ENCODE data around the gene PARVB.

Gene PARVB

DNA sequence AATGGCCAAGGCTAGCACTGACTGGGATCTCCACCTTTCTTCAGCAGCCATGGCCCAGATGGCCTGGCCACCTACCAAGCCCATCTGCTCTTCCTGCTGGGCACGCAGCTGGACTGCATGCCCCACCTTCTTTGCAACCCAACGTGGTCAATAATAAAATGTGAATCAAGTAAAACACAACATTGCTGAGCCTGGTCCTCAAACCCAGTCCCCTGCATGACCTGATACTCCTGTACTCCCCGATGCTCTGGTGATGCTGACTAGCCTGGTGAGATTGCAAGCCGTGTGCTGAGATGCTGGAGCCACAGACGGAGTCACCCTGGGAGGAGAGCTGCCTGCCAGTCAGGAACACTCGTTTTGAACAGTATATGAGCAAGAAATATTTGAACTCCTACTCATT, 190.7 kb downstream of the PARVB start:
- Histone ChIP-seq H4K91ac (ENCODE audit: low read depth, low read length, poor library complexity) (no peak overlapping the region), H3K14ac (ENCODE audit: low read length) (no peak overlapping the region), H3K9ac (ENCODE audit: low read depth, low read length, poor library complexity) (no peak overlapping the region), H3K18ac (ENCODE audit: low read length) (no peak overlapping the region), H3K27ac (replicated peaks; ENCODE audit: low read length) (no peak overlapping the region), H2BK15ac (ENCODE audit: low read length) (no peak overlapping the region), H2AK5ac (ENCODE audit: low read depth, low read length) (no peak overlapping the region), H2BK120ac (ENCODE audit: low read depth, low read length) (no peak overlapping the region), H3K9me3 (replicated peaks in 1 of 2; ENCODE audit: control insufficient read depth in 2 of 2, insufficient read depth in 1 of 2, low read depth in 1 of 2, low read length in 2 of 2) (peaks cover 0 to 4% of the 10 kb centered on the region in 2 donors), H3K36me3 (replicated peaks in 1 of 2; ENCODE audit: control insufficient read depth in 2 of 2, insufficient read depth in 2 of 2, low read length in 2 of 2) (no peaks in the 10 kb centered on the region), H2AFZ (ENCODE audit: low read length) (no peak overlapping the region), H3K79me1 (ENCODE audit: low read depth, low read length) (no peaks in the 10 kb centered on the region), H3K4me3 (ENCODE audit: low read length in 2 of 2) (no peak overlapping the region), H3K4me1 (ENCODE audit: control insufficient read depth in 2 of 2, insufficient read depth in 1 of 2, low read depth in 1 of 2, low read length in 2 of 2) (peaks cover 0 to 5% of the 10 kb centered on the region in 2 donors), H2BK5ac (ENCODE audit: low read length) (no peak overlapping the region), H2BK12ac (ENCODE audit: low read length) (no peak overlapping the region), H3K27me3 (ENCODE audit: control insufficient read depth in 3 of 3, insufficient read depth in 3 of 3, low read depth in 1 of 3, low read length in 3 of 3) (no peaks in the 10 kb centered on the region), H3K23ac (ENCODE audit: low read depth, low read length, poor library complexity) (no peak overlapping the region), H3K4ac (ENCODE audit: low read length) (no peak overlapping the region), H3K4me2 (ENCODE audit: insufficient read depth, low read length, poor library complexity, severe bottlenecking) (no peak overlapping the region), H4K8ac (ENCODE audit: low read depth, low read length) (no peak overlapping the region)
- no CpG with 5 or more reads among the region's 6 CpGs for WGBS, 2 donors (ENCODE audit: extremely low coverage in 2 of 2, insufficient read length in 2 of 2, insufficient replicate concordance in 1 of 2)
- DNase-seq (ENCODE audit: low spot score) = no peak

DNA sequence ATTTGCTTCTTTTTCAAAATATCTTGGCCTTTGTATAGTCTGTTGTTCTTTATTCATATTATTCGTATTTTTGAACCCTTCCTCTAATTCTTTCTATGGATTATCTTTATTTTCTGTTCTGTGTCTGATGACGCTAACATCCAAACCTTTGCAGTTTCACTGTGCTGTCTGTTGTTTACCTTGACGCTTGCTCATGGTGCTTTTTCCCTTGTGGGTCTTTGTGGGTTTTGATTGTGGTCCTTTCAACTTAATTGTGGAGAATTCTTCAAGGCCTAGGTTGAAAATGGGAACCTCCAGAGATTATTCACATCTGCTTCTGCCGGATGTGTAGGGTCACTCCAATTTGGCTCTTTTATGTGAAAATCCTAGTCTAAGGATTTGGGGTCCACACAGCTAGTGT, 191.2 kb downstream of the PARVB start:
- Histone ChIP-seq H2BK12ac (ENCODE audit: low read length) (no peak overlapping the region), H3K79me1 (ENCODE audit: low read depth, low read length) (no peaks in the 10 kb centered on the region), H2AK5ac (ENCODE audit: low read depth, low read length) (no peak overlapping the region), H3K4me2 (ENCODE audit: insufficient read depth, low read length, poor library complexity, severe bottlenecking) (no peak overlapping the region), H4K91ac (ENCODE audit: low read depth, low read length, poor library complexity) (no peak overlapping the region), H3K4me3 (ENCODE audit: low read length in 2 of 2) (no peak overlapping the region), H3K36me3 (replicated peaks in 1 of 2; ENCODE audit: control insufficient read depth in 2 of 2, insufficient read depth in 2 of 2, low read length in 2 of 2) (no peaks in the 10 kb centered on the region), H3K23ac (ENCODE audit: low read depth, low read length, poor library complexity) (no peak overlapping the region), H2BK15ac (ENCODE audit: low read length) (no peak overlapping the region), H3K4me1 (ENCODE audit: control insufficient read depth in 2 of 2, insufficient read depth in 1 of 2, low read depth in 1 of 2, low read length in 2 of 2) (peaks cover 0 to 5% of the 10 kb centered on the region in 2 donors), H3K27ac (replicated peaks; ENCODE audit: low read length) (no peak overlapping the region), H2BK120ac (ENCODE audit: low read depth, low read length) (no peak overlapping the region), H3K27me3 (ENCODE audit: control insufficient read depth in 3 of 3, insufficient read depth in 3 of 3, low read depth in 1 of 3, low read length in 3 of 3) (no peaks in the 10 kb centered on the region), H4K8ac (ENCODE audit: low read depth, low read length) (no peak overlapping the region), H3K9ac (ENCODE audit: low read depth, low read length, poor library complexity) (no peak overlapping the region), H2AFZ (ENCODE audit: low read length) (no peak overlapping the region), H2BK5ac (ENCODE audit: low read length) (no peak overlapping the region), H3K4ac (ENCODE audit: low read length) (no peak overlapping the region), H3K18ac (ENCODE audit: low read length) (no peak overlapping the region), H3K14ac (ENCODE audit: low read length) (no peak overlapping the region), H3K9me3 (replicated peaks in 1 of 2; ENCODE audit: control insufficient read depth in 2 of 2, insufficient read depth in 1 of 2, low read depth in 1 of 2, low read length in 2 of 2) (peaks cover 0 to 4% of the 10 kb centered on the region in 2 donors)
- DNase-seq (ENCODE audit: low spot score) = no peak
- WGBS, 2 donors (ENCODE audit: extremely low coverage in 2 of 2, insufficient read length in 2 of 2, insufficient replicate concordance in 1 of 2) = no CpG with 5 or more reads among the region's 4 CpGs

DNA sequence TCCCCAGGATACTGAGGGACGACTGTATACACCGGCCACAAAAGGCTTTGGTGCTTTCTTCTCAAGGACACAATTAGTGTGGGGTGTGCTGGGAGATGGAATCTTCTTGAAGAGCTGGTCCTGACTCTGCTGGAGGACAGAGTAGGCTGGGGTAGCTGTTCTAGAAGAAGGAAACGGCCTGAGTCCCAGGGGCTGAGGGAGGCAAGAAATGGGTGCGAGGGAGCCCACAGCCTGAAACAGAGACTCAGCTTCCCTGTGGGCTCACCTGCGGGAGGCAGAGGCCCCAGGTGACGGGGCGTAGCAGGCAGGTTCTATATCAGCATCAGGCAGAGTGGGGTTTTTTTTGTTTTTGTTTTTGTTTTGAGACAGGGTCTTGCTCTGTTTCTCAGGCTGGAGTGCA, 193.2 kb downstream of the PARVB start:
- Histone ChIP-seq H3K36me3 (replicated peaks in 1 of 2; ENCODE audit: control insufficient read depth in 2 of 2, insufficient read depth in 2 of 2, low read length in 2 of 2) (no peaks in the 10 kb centered on the region), H4K91ac (ENCODE audit: low read depth, low read length, poor library complexity) (no peak overlapping the region), H2AK5ac (ENCODE audit: low read depth, low read length) (peak overlapping the region; percentile 8), H4K8ac (ENCODE audit: low read depth, low read length) (no peak overlapping the region), H2BK12ac (ENCODE audit: low read length) (no peak overlapping the region), H3K14ac (ENCODE audit: low read length) (no peak overlapping the region), H3K4me2 (ENCODE audit: insufficient read depth, low read length, poor library complexity, severe bottlenecking) (no peak overlapping the region), H3K4ac (ENCODE audit: low read length) (no peak overlapping the region), H3K79me1 (ENCODE audit: low read depth, low read length) (no peaks in the 10 kb centered on the region), H2BK15ac (ENCODE audit: low read length) (no peak overlapping the region), H3K4me3 (ENCODE audit: low read length in 2 of 2) (no peak overlapping the region), H3K23ac (ENCODE audit: low read depth, low read length, poor library complexity) (no peak overlapping the region), H3K9me3 (replicated peaks in 1 of 2; ENCODE audit: control insufficient read depth in 2 of 2, insufficient read depth in 1 of 2, low read depth in 1 of 2, low read length in 2 of 2) (peaks cover 0 to 4% of the 10 kb centered on the region in 2 donors), H2BK120ac (ENCODE audit: low read depth, low read length) (no peak overlapping the region), H3K27ac (replicated peaks; ENCODE audit: low read length) (no peak overlapping the region), H3K18ac (ENCODE audit: low read length) (no peak overlapping the region), H2BK5ac (ENCODE audit: low read length) (no peak overlapping the region), H3K27me3 (ENCODE audit: control insufficient read depth in 3 of 3, insufficient read depth in 3 of 3, low read depth in 1 of 3, low read length in 3 of 3) (no peaks in the 10 kb centered on the region), H3K4me1 (ENCODE audit: control insufficient read depth in 2 of 2, insufficient read depth in 1 of 2, low read depth in 1 of 2, low read length in 2 of 2) (no peaks in the 10 kb centered on the region), H2AFZ (ENCODE audit: low read length) (no peak overlapping the region), H3K9ac (ENCODE audit: low read depth, low read length, poor library complexity) (no peak overlapping the region)
- no peak for DNase-seq (ENCODE audit: low spot score)
- no CpG with 5 or more reads among the region's 7 CpGs for WGBS, 2 donors (ENCODE audit: extremely low coverage in 2 of 2, insufficient read length in 2 of 2, insufficient replicate concordance in 1 of 2)

- no peak overlapping the region for H3K4me2 ChIP-seq (ENCODE audit: insufficient read depth, low read length, poor library complexity, severe bottlenecking)
- H3K79me1 ChIP-seq (ENCODE audit: low read depth, low read length) = no peaks in the 10 kb centered on the region
- H2AFZ ChIP-seq (ENCODE audit: low read length) = no peak overlapping the region
- H3K4ac ChIP-seq (ENCODE audit: low read length) = no peak overlapping the region
- H4K8ac ChIP-seq (ENCODE audit: low read depth, low read length) = no peak overlapping the region
- no peaks in the 10 kb centered on the region for H3K27me3 ChIP-seq (ENCODE audit: control insufficient read depth in 3 of 3, insufficient read depth in 3 of 3, low read depth in 1 of 3, low read length in 3 of 3)
- no peak overlapping the region for H2BK12ac ChIP-seq (ENCODE audit: low read length)
- H3K9me3 ChIP-seq (replicated peaks in 1 of 2; ENCODE audit: control insufficient read depth in 2 of 2, insufficient read depth in 1 of 2, low read depth in 1 of 2, low read length in 2 of 2) = peaks cover 0 to 4% of the 10 kb centered on the region in 2 donors
- no peak overlapping the region for H4K91ac ChIP-seq (ENCODE audit: low read depth, low read length, poor library complexity)
- no peak overlapping the region for H3K14ac ChIP-seq (ENCODE audit: low read length)
- no peak overlapping the region for H3K9ac ChIP-seq (ENCODE audit: low read depth, low read length, poor library complexity)
- H3K4me1 ChIP-seq (ENCODE audit: control insufficient read depth in 2 of 2, insufficient read depth in 1 of 2, low read depth in 1 of 2, low read length in 2 of 2) = no peaks in the 10 kb centered on the region
- no peak for DNase-seq (ENCODE audit: low spot score)
- no peaks in the 10 kb centered on the region for H3K36me3 ChIP-seq (replicated peaks in 1 of 2; ENCODE audit: control insufficient read depth in 2 of 2, insufficient read depth in 2 of 2, low read length in 2 of 2)
- no peak overlapping the region for H3K4me3 ChIP-seq (ENCODE audit: low read length in 2 of 2)
- no peak overlapping the region for H3K27ac ChIP-seq (replicated peaks; ENCODE audit: low read length)
- H2BK15ac ChIP-seq (ENCODE audit: low read length) = no peak overlapping the region
- no peak overlapping the region for H2BK120ac ChIP-seq (ENCODE audit: low read depth, low read length)
- peak overlapping the region; percentile 29 for H3K18ac ChIP-seq (ENCODE audit: low read length)
- H3K23ac ChIP-seq (ENCODE audit: low read depth, low read length, poor library complexity) = no peak overlapping the region
- no peak overlapping the region for H2BK5ac ChIP-seq (ENCODE audit: low read length)
- no peak overlapping the region for H2AK5ac ChIP-seq (ENCODE audit: low read depth, low read length)
- WGBS, 2 donors (ENCODE audit: extremely low coverage in 2 of 2, insufficient read length in 2 of 2, insufficient replicate concordance in 1 of 2) = no CpG with 5 or more reads among the region's 6 CpGs
Measured at GRCh38 chr22:44218071-44218470, 194.0 kb downstream of the PARVB start.

Measured in neuronal stem cell (in vitro differentiated cells).